ENCODE measurements around the gene PHF1. TPM values are rescaled to one million over a fixed set of nuclear protein-coding genes. Genes with fewer than 3 reads are reported as not detected.

PHF1 gene
- total RNA-seq, 1 donor, result 30.8 TPM

GRCh38 chr6:33390767-33391277 lies 20.0 kb upstream of the PHF1 start:
- no peak for DNase-seq (ENCODE audit: insufficient read length, low spot score, missing footprints)
- H3K79me2 ChIP-seq (ENCODE audit: insufficient read depth, low read length), result peaks cover 38% of the 10 kb centered on the region
- TF ChIP-seq CTCF (IDR thresholded peaks at IDR 0.05; ENCODE audit: extremely low read depth, low read depth, low read length), result no peak
- H3K4me1 ChIP-seq (ENCODE audit: insufficient read depth, low read length), result peaks cover 27% of the 10 kb centered on the region
- peak overlapping the region; percentile 63 for H3K4me2 ChIP-seq (ENCODE audit: insufficient read depth, low read length)
- H4K20me1 ChIP-seq (ENCODE audit: insufficient read depth, low read length), result no peaks in the 10 kb centered on the region
- H3K9me3 ChIP-seq (ENCODE audit: low read depth, low read length), result no peaks in the 10 kb centered on the region
- H3K36me3 ChIP-seq (ENCODE audit: insufficient read depth, low read length), result no peaks in the 10 kb centered on the region
- peak overlapping the region; percentile 31 for H3K4me3 ChIP-seq (ENCODE audit: insufficient read depth, low read length)
- H2AFZ ChIP-seq (ENCODE audit: low read length), result peak overlapping the region; percentile 92
- peak overlapping the region; percentile 88 for H3K27ac ChIP-seq (ENCODE audit: low read depth, low read length)
- H3K27me3 ChIP-seq (ENCODE audit: insufficient read depth, low read length), result no peaks in the 10 kb centered on the region

DNA sequence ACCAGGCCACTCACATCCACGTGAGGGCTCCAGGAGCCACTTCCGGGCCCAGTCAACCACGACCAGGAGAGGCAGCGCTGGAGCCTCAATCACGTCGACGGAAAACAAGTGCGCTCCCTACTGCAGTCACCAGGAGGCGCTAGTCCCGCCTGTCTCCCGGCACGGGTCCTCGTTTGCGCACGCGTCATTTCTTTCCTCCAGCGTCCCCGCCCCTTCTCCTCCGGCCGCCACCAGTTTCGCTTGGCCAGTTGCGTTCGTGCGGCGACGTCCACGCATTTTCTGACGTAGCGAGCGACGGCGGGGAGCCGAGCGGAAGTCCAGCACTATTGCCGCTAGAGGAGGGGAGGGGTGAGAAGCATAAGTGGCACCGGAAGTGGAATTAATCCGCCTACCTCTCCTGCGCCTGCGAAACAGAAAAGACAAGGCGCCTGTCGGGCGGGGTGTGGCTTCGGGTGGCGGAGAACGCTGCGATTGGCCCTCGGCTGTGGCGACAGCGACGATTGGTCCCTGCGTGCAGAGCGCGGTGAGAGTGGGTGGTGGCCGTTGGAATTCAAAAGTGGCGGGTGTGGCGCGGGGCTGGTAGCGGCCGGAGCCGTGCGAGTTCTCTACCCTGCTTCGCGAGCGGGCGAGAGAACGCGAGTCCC lies 19.4 kb upstream of the PHF1 start, which contains the start of gene KIFC1:
TSS of gene KIFC1 (plus strand) at position 546 of the 644 bp plus-strand sequence. CDS start 163 bp downstream, outside the sequence.
- Histone ChIP-seq H3K9me3 (ENCODE audit: low read depth, low read length) (no peaks in the 10 kb centered on the region), H3K4me1 (ENCODE audit: insufficient read depth, low read length) (peaks cover 27% of the 10 kb centered on the region), H4K20me1 (ENCODE audit: insufficient read depth, low read length) (no peaks in the 10 kb centered on the region), H3K79me2 (ENCODE audit: insufficient read depth, low read length) (peaks cover 44% of the 10 kb centered on the region), H3K27me3 (ENCODE audit: insufficient read depth, low read length) (no peaks in the 10 kb centered on the region), H3K36me3 (ENCODE audit: insufficient read depth, low read length) (no peaks in the 10 kb centered on the region), H3K27ac (ENCODE audit: low read depth, low read length) (peak within 1 kb of the TSS; percentile 88), H2AFZ (ENCODE audit: low read length) (peak within 1 kb of the TSS; percentile 95), H3K4me2 (ENCODE audit: insufficient read depth, low read length) (peak within 1 kb of the TSS; percentile 85), H3K4me3 (ENCODE audit: insufficient read depth, low read length) (peak within 1 kb of the TSS; percentile 92)
- DNase-seq (ENCODE audit: insufficient read length, low spot score, missing footprints), result peak; percentile 99
- TF ChIP-seq CTCF (IDR thresholded peaks at IDR 0.05; ENCODE audit: extremely low read depth, low read depth, low read length), result peak; percentile 98

DNA sequence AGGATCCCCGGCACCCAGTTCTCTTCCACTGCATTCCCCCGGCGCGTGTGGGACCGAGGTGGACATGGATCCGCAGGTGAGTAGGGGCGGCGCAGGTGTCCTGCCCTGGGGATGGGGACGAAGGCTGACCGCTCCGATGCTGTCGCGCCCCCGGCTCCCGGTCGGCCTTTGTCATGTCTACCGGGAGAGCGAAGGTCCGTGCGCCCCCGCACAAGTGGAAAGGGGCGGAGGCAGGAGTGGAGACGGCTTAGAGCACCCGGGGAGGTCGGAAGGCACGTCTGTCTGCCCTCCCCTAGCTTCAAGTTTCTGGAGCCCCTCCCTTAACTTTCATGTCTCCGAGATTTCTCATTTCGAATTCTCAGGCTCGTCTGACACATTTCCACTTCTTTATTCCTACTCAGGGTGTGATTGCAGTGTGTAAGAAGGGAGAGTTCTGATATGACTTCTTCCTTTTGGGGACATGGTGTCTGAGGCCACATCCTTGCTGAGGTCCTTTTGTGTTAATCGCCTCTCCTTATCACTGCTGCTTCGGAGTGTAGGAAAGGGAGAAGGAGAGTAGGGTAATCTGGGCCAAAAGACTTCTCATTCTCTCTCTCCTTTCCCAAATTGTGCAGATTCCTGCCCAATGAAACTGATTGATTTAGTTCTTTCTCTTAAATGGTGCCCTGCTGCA lies 18.8 kb upstream of the PHF1 start:
- Histone ChIP-seq H3K4me3 (ENCODE audit: insufficient read depth, low read length) (peak overlapping the region; percentile 92), H3K9me3 (ENCODE audit: low read depth, low read length) (no peaks in the 10 kb centered on the region), H3K4me1 (ENCODE audit: insufficient read depth, low read length) (peaks cover 27% of the 10 kb centered on the region), H4K20me1 (ENCODE audit: insufficient read depth, low read length) (no peaks in the 10 kb centered on the region), H3K27ac (ENCODE audit: low read depth, low read length) (peak overlapping the region; percentile 69), H3K27me3 (ENCODE audit: insufficient read depth, low read length) (no peaks in the 10 kb centered on the region), H3K4me2 (ENCODE audit: insufficient read depth, low read length) (peak overlapping the region; percentile 85), H3K79me2 (ENCODE audit: insufficient read depth, low read length) (peaks cover 49% of the 10 kb centered on the region), H2AFZ (ENCODE audit: low read length) (peak overlapping the region; percentile 95), H3K36me3 (ENCODE audit: insufficient read depth, low read length) (no peaks in the 10 kb centered on the region)
- peak; percentile 57 for DNase-seq (ENCODE audit: insufficient read length, low spot score, missing footprints)
- no peak for TF ChIP-seq CTCF (IDR thresholded peaks at IDR 0.05; ENCODE audit: extremely low read depth, low read depth, low read length)

GRCh38 chr6:33392595-33392948 lies 18.2 kb upstream of the PHF1 start:
- peaks cover 52% of the 10 kb centered on the region for H3K79me2 ChIP-seq (ENCODE audit: insufficient read depth, low read length)
- peak overlapping the region; percentile 95 for H2AFZ ChIP-seq (ENCODE audit: low read length)
- H3K4me2 ChIP-seq (ENCODE audit: insufficient read depth, low read length), result peak overlapping the region; percentile 85
- H3K4me1 ChIP-seq (ENCODE audit: insufficient read depth, low read length), result peaks cover 27% of the 10 kb centered on the region
- H3K4me3 ChIP-seq (ENCODE audit: insufficient read depth, low read length), result peak overlapping the region; percentile 92
- no peaks in the 10 kb centered on the region for H3K36me3 ChIP-seq (ENCODE audit: insufficient read depth, low read length)
- no peaks in the 10 kb centered on the region for H3K9me3 ChIP-seq (ENCODE audit: low read depth, low read length)
- TF ChIP-seq CTCF (IDR thresholded peaks at IDR 0.05; ENCODE audit: extremely low read depth, low read depth, low read length), result no peak
- DNase-seq (ENCODE audit: insufficient read length, low spot score, missing footprints), result peak; percentile 48
- H3K27me3 ChIP-seq (ENCODE audit: insufficient read depth, low read length), result no peaks in the 10 kb centered on the region
- peak overlapping the region; percentile 69 for H3K27ac ChIP-seq (ENCODE audit: low read depth, low read length)
- no peaks in the 10 kb centered on the region for H4K20me1 ChIP-seq (ENCODE audit: insufficient read depth, low read length)
